HepG2 (cell line): Measurements from ENCODE around the gene ARHGEF1. TPM values are rescaled to one million over a fixed set of nuclear protein-coding genes. Genes with fewer than 3 reads are reported as not detected.
A peak's percentile ranks its signal among the peaks of the same experiment; 100 is the strongest.

ENCODE experiments used
- BHLHE40 ChIP-seq: IDR thresholded peaks from 2 replicates; pipeline ENCODE4 v1.6.1; 2011; ENCODE audit warnings: low read length, improper control_type of control experiment
- GPN1 ChIP-seq: sonication (generic); formaldehyde crosslinking; IDR thresholded peaks from 2 replicates; pipeline ENCODE4 v1.5.1; 2020; ENCODE audit warnings: missing genetic modification reagents, borderline replicate concordance
- IKZF1 ChIP-seq: fragments of 450-650 bp; IDR thresholded peaks from 2 replicates; pipeline ENCODE4 v1.7.1; 2016
- KIAA2018 ChIP-seq: sonication (generic); formaldehyde crosslinking; IDR thresholded peaks from 2 replicates; pipeline ENCODE4 v1.5.0; 2020; ENCODE audit warnings: mild to moderate bottlenecking, missing genetic modification reagents, borderline replicate concordance
- MED1 ChIP-seq: sonication (generic); formaldehyde crosslinking; IDR thresholded peaks from 2 replicates; pipeline ENCODE4 v1.4.0; 2020; ENCODE audit warnings: missing genetic modification reagents
- MIER2 ChIP-seq: IDR thresholded peaks from 2 replicates; pipeline ENCODE4 v1.6.1; 2016; ENCODE audit warnings: missing biosample characterization, missing genetic modification reagents
- MXD4 ChIP-seq: IDR thresholded peaks from 2 replicates; pipeline ENCODE4 v1.6.1; 2016; ENCODE audit warnings: mild to moderate bottlenecking, missing biosample characterization, missing genetic modification reagents
- PAF1 ChIP-seq: IDR thresholded peaks from 2 replicates; pipeline ENCODE4 v1.6.1; 2016; ENCODE audit warnings: missing genetic modification reagents, missing compliant biosample characterization
- POLR2A ChIP-seq, 2 experiments: IDR thresholded peaks; 2 replicates each; pipeline ENCODE4 v1.6.1; 2011; ENCODE audit warnings: low read depth in 2 of 2, low read length in 2 of 2, mild to moderate bottlenecking in 1 of 2, moderate library complexity in 1 of 2; ENCODE audit not compliant: insufficient read depth in 1 of 2
- RNF2 ChIP-seq: fragments of 450-650 bp; conservative IDR thresholded peaks from 2 replicates; pipeline ENCODE4 v1.6.1; 2016; ENCODE audit warnings: low read depth
- SKI ChIP-seq: fragments of 450-650 bp; IDR thresholded peaks from one replicate; pipeline ENCODE4 v1.6.1; 2018; ENCODE audit warnings: mild to moderate bottlenecking; ENCODE audit not compliant: partially characterized antibody
- SP4 ChIP-seq: sonication (generic); formaldehyde crosslinking; IDR thresholded peaks from 2 replicates; pipeline ENCODE4 v1.8.1; 2023; ENCODE audit warnings: mild to moderate bottlenecking, missing genetic modification reagents
- ZNF543 ChIP-seq: sonication (generic); formaldehyde crosslinking; IDR thresholded peaks from 2 replicates; pipeline ENCODE4 v1.4.0; 2020; ENCODE audit warnings: mild to moderate bottlenecking, missing genetic modification reagents
- ZNF605 ChIP-seq: sonication (generic); formaldehyde crosslinking; IDR thresholded peaks from 2 replicates; pipeline ENCODE4 v1.8.0; 2022; ENCODE audit warnings: mild to moderate bottlenecking, missing genetic modification reagents
- ZNF615 ChIP-seq: sonication (generic); formaldehyde crosslinking; IDR thresholded peaks from 2 replicates; pipeline ENCODE4 v1.5.0; 2020; ENCODE audit warnings: mild to moderate bottlenecking, missing genetic modification reagents, borderline replicate concordance
- ZNF639 ChIP-seq: conservative IDR thresholded peaks from 2 replicates; pipeline ENCODE4 v1.6.1; 2018; ENCODE audit warnings: missing genetic modification reagents
- ZNF710 ChIP-seq: sonication (generic); formaldehyde crosslinking; IDR thresholded peaks from 2 replicates; pipeline ENCODE4 v1.5.0; 2020; ENCODE audit warnings: mild to moderate bottlenecking, missing genetic modification reagents, borderline replicate concordance
- ZNF724P ChIP-seq: sonication (generic); formaldehyde crosslinking; IDR thresholded peaks from 2 replicates; pipeline ENCODE4 v1.8.0; 2022; ENCODE audit warnings: missing genetic modification reagents, borderline replicate concordance
- polyA plus RNA-seq, 8 experiments: library from polyadenylated mRNA; depleted of rRNA in 3 of 8; stranded (reverse) in 7 of 8; unstranded in 1 of 8; fragments of >200 nt; fragmentation: Illumina TruSeq in 4 of 8; extraction: Trizol in 4 of 8; gene quantifications; 2 replicates each; pipeline versions ENCODE4 v1.2.1 to v1.2.3, GENCODE V29; 2011 to 2016; ENCODE audit warnings: low read depth in 4 of 8, missing spikeins in 1 of 8, mixed read lengths in 1 of 8; ENCODE audit not compliant: insufficient read depth in 1 of 8
- total RNA-seq, 5 experiments: library from RNA; depleted of rRNA; stranded (reverse); fragments of >200 nt; fragmentation: Illumina TruSeq; extraction: Trizol; gene quantifications; 2 replicates each; pipeline ENCODE4 v1.2.3, GENCODE V29; 2016; ENCODE audit warnings: low read depth in 1 of 5

Gene ARHGEF1
- total and polyA plus RNA-seq, 2 of the 13 experiments (the other 11 are each of a cell fraction or from before 2014, with no cell fraction given) = 33.7 to 34.7 TPM

- TF ChIP-seq ZNF639 (CRISPR knock-in tag) = peak; percentile 83
- TF ChIP-seq RNF2 = 0 out of 2 replicates have a peak, but pooled peaks have one; percentile 55
- TF ChIP-seq PAF1 (CRISPR knock-in tag) = no peak
- TF ChIP-seq IKZF1 = no peak
- no peak for TF ChIP-seq ZNF543
- peak; percentile 80; the same call in 1 of the 2 replicates for TF ChIP-seq ZNF724P
- no peak for TF ChIP-seq SKI
- peak; percentile 96 for TF ChIP-seq SP4 (CRISPR knock-in tag)
- TF ChIP-seq ZNF615 (CRISPR knock-in tag) = 0 out of 2 replicates have a peak, but pooled peaks have one; percentile 37
- TF ChIP-seq GPN1 (CRISPR knock-in tag) = no peak
- TF ChIP-seq ZNF710 = peak; percentile 81; the same call in 1 of the 2 replicates
- TF ChIP-seq KIAA2018 = no peak
- no peak for TF ChIP-seq BHLHE40
- peak; percentile 78; the same call in 1 of the 2 replicates for TF ChIP-seq ZNF605 (CRISPR knock-in tag)
- TF ChIP-seq MIER2 (CRISPR knock-in tag) = 0 out of 2 replicates have a peak, but pooled peaks have one; percentile 4
- TF ChIP-seq MXD4 (CRISPR knock-in tag) = no peak; the same call in 1 of the 2 replicates
- peak; percentile 80 to 92 for TF ChIP-seq POLR2A (IDR thresholded peaks at IDR 0.05; ENCODE audit: insufficient read depth in 1 of 2, low read depth in 2 of 2, low read length in 2 of 2)
- no peak; the same call in 1 of the 2 replicates for TF ChIP-seq MED1 (CRISPR knock-in tag)
Observed at GRCh38 chr19:41859618-41860418, 23.2 kb upstream of the ARHGEF1 start, which contains the start of gene RPS19 (continued).
